ENCODE measurements around the gene SUSD6. TPM values are rescaled to one million over a fixed set of nuclear protein-coding genes. Genes with fewer than 3 reads are reported as not detected.
A peak's percentile ranks its signal among the peaks of the same experiment; 100 is the strongest.

Gene SUSD6
- total and polyA plus RNA-seq, 9 of the 15 experiments (the other 6 are each of a cell fraction or from before 2014, with no cell fraction given) = 2.9 to 20.7 (median 5.6) TPM

DNA sequence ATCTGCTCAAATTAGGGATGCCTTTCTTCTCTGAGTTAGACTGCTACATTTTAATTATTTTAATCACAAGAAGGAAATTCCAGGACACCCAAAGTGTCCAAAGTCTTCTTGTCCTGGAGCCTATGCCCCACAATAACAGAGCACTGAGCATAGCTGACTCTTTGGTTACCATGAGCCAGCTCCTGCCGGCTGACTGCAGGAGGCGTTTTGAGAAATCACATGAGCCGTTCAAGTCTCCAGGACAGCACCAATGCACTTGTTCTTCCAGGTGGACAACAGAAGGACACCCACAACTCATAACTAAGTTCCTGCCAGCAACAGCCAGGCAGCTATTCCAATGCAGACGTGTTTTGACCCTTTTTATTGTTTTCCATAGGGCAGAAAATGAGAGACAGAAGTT is 109.5 kb downstream of the SUSD6 start:
- Histone ChIP-seq H4K20me1 (replicated peaks; ENCODE audit: control insufficient read depth, insufficient read depth, low read length) (no peaks in the 10 kb centered on the region), H2AFZ (ENCODE audit: low read depth, low read length) (0 out of 2 replicates have a peak overlapping the region, but pooled peaks have one; percentile 50), H3K9me3 (replicated peaks; ENCODE audit: control insufficient read depth, insufficient read depth, low read depth, low read length) (no peaks in the 10 kb centered on the region), H3K79me2 (ENCODE audit: control insufficient read depth, insufficient read depth, low read length) (no peaks in the 10 kb centered on the region), H3K9ac (ENCODE audit: insufficient read depth in 1 of 2, low read depth in 2 of 2, low read length in 2 of 2) (no peak overlapping the region), H3K27me3 (ENCODE audit: control insufficient read depth in 2 of 2, insufficient read depth in 2 of 2, low read length in 2 of 2) (no peaks in the 10 kb centered on the region), H3K4me1 (replicated peaks in 1 of 2; ENCODE audit: control insufficient read depth in 2 of 2, insufficient read depth in 2 of 2, low read length in 2 of 2) (no peaks in the 10 kb centered on the region; a peak in 1 of 5 replicates), H3K9me1 (ENCODE audit: control insufficient read depth, insufficient read depth, low read length) (no peaks in the 10 kb centered on the region), H3K27ac (ENCODE audit: extremely low read depth, low read depth, low read length) (no peak overlapping the region), H3K4me3 (no peak overlapping the region), H3K36me3 (ENCODE audit: control insufficient read depth, insufficient read depth, low read length) (no peaks in the 10 kb centered on the region), H3K4me2 (ENCODE audit: insufficient read depth, low read length) (no peak overlapping the region)
- TF ChIP-seq BCOR (IDR thresholded peaks at IDR 0.05) (no peak), BDP1 (IDR thresholded peaks at IDR 0.05; ENCODE audit: insufficient read depth, insufficient read length) (no peak), ZFX (CRISPR knock-in tag; IDR thresholded peaks at IDR 0.05) (no peak), TCF7L2 (IDR thresholded peaks at IDR 0.05; ENCODE audit: low read depth, low read length) (no peak), FUS (optimal IDR thresholded peaks at IDR 0.05; ENCODE audit: low read depth, low read length) (no peak), SMARCA4 (IDR thresholded peaks at IDR 0.05) (no peak), CXXC5 (CRISPR knock-in tag; IDR thresholded peaks at IDR 0.05) (no peak), C11orf30 (IDR thresholded peaks at IDR 0.05; ENCODE audit: low read depth) (no peak), MTF1 (CRISPR knock-in tag; IDR thresholded peaks at IDR 0.05; ENCODE audit: borderline replicate concordance) (no peak), CCAR2 (IDR thresholded peaks at IDR 0.05; ENCODE audit: low read depth, low read length) (no peak), MAFK (IDR thresholded peaks at IDR 0.05; ENCODE audit: low read length) (no peak), MBD2 (IDR thresholded peaks at IDR 0.05; ENCODE audit: borderline replicate concordance, low read depth) (no peak)
- TF ChIP-seq, protein P1, sequence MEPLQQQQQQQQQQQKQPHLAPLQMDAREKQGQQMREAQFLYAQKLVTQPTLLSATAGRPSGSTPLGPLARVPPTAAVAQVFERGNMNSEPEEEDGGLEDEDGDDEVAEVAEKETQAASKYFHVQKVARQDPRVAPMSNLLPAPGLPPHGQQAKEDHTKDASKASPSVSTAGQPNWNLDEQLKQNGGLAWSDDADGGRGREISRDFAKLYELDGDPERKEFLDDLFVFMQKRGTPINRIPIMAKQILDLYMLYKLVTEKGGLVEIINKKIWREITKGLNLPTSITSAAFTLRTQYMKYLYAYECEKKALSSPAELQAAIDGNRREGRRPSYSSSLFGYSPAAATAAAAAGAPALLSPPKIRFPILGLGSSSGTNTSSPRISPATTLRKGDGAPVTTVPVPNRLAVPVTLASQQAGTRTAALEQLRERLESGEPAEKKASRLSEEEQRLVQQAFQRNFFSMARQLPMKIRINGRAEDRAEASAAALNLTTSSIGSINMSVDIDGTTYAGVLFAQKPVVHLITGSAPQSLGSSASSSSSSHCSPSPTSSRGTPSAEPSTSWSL (CRISPR knock-in tag; IDR thresholded peaks at IDR 0.05; ENCODE audit: borderline replicate concordance) = no peak
- TF ChIP-seq, protein P2, sequence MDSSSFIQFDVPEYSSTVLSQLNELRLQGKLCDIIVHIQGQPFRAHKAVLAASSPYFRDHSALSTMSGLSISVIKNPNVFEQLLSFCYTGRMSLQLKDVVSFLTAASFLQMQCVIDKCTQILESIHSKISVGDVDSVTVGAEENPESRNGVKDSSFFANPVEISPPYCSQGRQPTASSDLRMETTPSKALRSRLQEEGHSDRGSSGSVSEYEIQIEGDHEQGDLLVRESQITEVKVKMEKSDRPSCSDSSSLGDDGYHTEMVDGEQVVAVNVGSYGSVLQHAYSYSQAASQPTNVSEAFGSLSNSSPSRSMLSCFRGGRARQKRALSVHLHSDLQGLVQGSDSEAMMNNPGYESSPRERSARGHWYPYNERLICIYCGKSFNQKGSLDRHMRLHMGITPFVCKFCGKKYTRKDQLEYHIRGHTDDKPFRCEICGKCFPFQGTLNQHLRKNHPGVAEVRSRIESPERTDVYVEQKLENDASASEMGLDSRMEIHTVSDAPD (CRISPR knock-in tag; IDR thresholded peaks at IDR 0.05) = no peak
- TF ChIP-seq, protein P3, sequence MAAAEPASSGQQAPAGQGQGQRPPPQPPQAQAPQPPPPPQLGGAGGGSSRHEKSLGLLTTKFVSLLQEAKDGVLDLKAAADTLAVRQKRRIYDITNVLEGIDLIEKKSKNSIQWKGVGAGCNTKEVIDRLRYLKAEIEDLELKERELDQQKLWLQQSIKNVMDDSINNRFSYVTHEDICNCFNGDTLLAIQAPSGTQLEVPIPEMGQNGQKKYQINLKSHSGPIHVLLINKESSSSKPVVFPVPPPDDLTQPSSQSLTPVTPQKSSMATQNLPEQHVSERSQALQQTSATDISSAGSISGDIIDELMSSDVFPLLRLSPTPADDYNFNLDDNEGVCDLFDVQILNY (CRISPR knock-in tag; IDR thresholded peaks at IDR 0.05) = no peak
- TF ChIP-seq, protein P4, sequence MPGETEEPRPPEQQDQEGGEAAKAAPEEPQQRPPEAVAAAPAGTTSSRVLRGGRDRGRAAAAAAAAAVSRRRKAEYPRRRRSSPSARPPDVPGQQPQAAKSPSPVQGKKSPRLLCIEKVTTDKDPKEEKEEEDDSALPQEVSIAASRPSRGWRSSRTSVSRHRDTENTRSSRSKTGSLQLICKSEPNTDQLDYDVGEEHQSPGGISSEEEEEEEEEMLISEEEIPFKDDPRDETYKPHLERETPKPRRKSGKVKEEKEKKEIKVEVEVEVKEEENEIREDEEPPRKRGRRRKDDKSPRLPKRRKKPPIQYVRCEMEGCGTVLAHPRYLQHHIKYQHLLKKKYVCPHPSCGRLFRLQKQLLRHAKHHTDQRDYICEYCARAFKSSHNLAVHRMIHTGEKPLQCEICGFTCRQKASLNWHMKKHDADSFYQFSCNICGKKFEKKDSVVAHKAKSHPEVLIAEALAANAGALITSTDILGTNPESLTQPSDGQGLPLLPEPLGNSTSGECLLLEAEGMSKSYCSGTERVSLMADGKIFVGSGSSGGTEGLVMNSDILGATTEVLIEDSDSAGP (CRISPR knock-in tag; IDR thresholded peaks at IDR 0.05) = no peak
- TF ChIP-seq, protein P5, sequence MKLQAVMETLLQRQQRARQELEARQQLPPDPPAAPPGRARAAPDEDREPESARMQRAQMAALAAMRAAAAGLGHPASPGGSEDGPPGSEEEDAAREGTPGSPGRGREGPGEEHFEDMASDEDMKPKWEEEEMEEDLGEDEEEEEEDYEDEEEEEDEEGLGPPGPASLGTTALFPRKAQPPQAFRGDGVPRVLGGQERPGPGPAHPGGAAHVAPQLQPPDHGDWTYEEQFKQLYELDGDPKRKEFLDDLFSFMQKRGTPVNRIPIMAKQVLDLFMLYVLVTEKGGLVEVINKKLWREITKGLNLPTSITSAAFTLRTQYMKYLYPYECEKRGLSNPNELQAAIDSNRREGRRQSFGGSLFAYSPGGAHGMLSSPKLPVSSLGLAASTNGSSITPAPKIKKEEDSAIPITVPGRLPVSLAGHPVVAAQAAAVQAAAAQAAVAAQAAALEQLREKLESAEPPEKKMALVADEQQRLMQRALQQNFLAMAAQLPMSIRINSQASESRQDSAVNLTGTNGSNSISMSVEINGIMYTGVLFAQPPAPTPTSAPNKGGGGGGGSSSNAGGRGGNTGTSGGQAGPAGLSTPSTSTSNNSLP (IDR thresholded peaks at IDR 0.05; ENCODE audit: borderline replicate concordance, low read depth, low read length) = no peak
- no peak for FAIRE-seq
- no peak for DNase-seq (ENCODE audit: extremely low read depth in 1 of 4, low spot score in 3 of 4)
- ChIA-PET CTCF (ENCODE audit: low intra/inter-chr PET ratio) (no interaction called here), POLR2A (interaction anchor here (0.6 to 1.3 kb wide), 4 partner anchors 22 to 182 kb away, joined by 3 read pairs; partner anchors contain the start of gene SRSF5)
- BruUV-seq (replicated peaks) = no TSS peak
- ATAC-seq = peak; percentile 56; the same call in 2 of the 3 replicates
- WGBS (ENCODE audit: insufficient coverage, low coverage, missing lambda C conversion rate) = 32% methylated on average over 4 of the region's 4 CpGs
- intact Hi-C loops (cut with micrococcal nuclease) = no loop called here
- in situ Hi-C loops (cut with MboI) = no loop called here
